Mammary epithelial cell (primary cell): ENCODE data around the gene LILRA6.
A peak's percentile ranks its signal among the peaks of the same experiment; 100 is the strongest.

ENCODE experiments used
- EZH2 ChIP-seq: IDR thresholded peaks from 2 replicates; pipeline ENCODE4 v1.6.1; 2012; ENCODE audit warnings: low read length, inconsistent platforms, borderline replicate concordance
- TF ChIP-seq, protein P1 (sequence below), 2 donors: IDR thresholded peaks in 1 of 2; conservative IDR thresholded peaks in 1 of 2; 2 replicates each; pipeline ENCODE4 v1.5.1; 2011 to 2012; ENCODE audit warnings: inconsistent platforms in 2 of 2, low read length in 2 of 2, mild to moderate bottlenecking in 2 of 2, control low read depth in 1 of 2, low read depth in 1 of 2; ENCODE audit not compliant: insufficient read depth in 1 of 2; ENCODE audit errors: extremely low read depth in 1 of 2

DNA sequence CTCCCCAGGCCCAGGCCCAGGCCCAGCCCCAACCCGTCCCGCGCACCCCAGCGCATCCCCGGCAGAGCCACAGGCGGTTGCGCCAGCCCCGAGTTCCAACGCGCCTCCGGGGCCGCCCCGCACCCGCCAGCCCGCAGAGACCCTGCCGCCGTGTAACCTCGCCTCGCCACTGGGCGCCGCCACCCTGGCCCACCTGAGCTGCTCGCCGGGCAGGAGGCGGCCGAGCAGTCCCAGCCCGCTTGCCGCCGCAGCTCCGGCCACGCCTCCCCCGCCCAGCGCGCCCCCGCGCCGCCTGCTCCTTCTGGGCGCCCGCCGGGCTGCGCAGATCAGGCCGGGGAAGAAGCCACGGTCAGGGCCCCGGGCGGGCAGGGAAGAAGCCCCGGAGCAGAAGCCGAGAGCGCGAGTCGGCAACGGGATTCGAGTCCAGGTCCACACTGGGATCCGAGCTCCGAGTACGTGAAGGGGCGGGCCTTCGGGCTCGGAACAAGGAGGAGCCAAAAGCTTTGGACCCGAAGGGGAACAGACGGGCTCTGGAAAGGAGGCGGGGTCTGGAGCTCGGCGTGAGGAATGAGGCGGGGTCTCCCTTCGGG is 53.4 kb downstream of the LILRA6 start, which contains the start of gene MBOAT7:
- TF ChIP-seq, protein P1, sequence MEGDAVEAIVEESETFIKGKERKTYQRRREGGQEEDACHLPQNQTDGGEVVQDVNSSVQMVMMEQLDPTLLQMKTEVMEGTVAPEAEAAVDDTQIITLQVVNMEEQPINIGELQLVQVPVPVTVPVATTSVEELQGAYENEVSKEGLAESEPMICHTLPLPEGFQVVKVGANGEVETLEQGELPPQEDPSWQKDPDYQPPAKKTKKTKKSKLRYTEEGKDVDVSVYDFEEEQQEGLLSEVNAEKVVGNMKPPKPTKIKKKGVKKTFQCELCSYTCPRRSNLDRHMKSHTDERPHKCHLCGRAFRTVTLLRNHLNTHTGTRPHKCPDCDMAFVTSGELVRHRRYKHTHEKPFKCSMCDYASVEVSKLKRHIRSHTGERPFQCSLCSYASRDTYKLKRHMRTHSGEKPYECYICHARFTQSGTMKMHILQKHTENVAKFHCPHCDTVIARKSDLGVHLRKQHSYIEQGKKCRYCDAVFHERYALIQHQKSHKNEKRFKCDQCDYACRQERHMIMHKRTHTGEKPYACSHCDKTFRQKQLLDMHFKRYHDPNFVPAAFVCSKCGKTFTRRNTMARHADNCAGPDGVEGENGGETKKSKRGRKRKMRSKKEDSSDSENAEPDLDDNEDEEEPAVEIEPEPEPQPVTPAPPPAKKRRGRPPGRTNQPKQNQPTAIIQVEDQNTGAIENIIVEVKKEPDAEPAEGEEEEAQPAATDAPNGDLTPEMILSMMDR (conservative IDR thresholded peaks at IDR 0.05 in 1 of 2, IDR thresholded peaks at IDR 0.05 in 1 of 2; ENCODE audit: extremely low read depth in 1 of 2, insufficient read depth in 1 of 2, low read depth in 1 of 2, low read length in 2 of 2), result peak in 1 of 2 donors; percentile 33
- no peak for TF ChIP-seq EZH2
